H1 (cell line): ENCODE results near the gene TCHH. TPM values are rescaled to one million over a fixed set of nuclear protein-coding genes. Genes with fewer than 3 reads are reported as not detected.

Experiments
- CTCF ChIA-PET: fragments of 300-600 bp; sonication (Branson Sonifier 250); formaldehyde crosslinking; loops from one replicate; lab custom pipeline; 2021; ENCODE audit not compliant: partially characterized antibody; lab: Charles Lee
- POLR2A ChIA-PET: fragments of 300-600 bp; sonication (Branson Sonifier 250); formaldehyde crosslinking; loops from one replicate; lab custom pipeline; 2021; ENCODE audit warnings: inconsistent platforms; ENCODE audit not compliant: partially characterized antibody; lab: Charles Lee
- DNase-seq, 2 experiments: peaks; one replicate each; pipeline versions ENCODE4 v3.0.0 to v3.0.0-alpha.2; 2010 to 2022; ENCODE audit warnings: low spot score in 2 of 2, low read depth in 1 of 2, mixed read lengths in 1 of 2
- FAIRE-seq: peaks from 2 replicates; lab custom pipeline; 2011; peaks lifted over from hg19 to GRCh38; lab: Jason Lieb, UNC
- H2AFZ ChIP-seq: 2 replicates; pipeline ENCODE4 v1.8.1; 2012; ENCODE audit warnings: low read length, inconsistent platforms
- H2AK5ac ChIP-seq: 2 replicates; pipeline ENCODE4 v1.6.1; 2013; ENCODE audit warnings: low read depth, low read length
- H2BK120ac ChIP-seq: replicated peaks from 2 replicates; pipeline ENCODE3; 2013; ENCODE audit warnings: low read depth, low read length, inconsistent platforms
- H2BK12ac ChIP-seq: 2 replicates; pipeline ENCODE4 v1.6.1; 2013; ENCODE audit warnings: low read depth, low read length
- H2BK15ac ChIP-seq: 2 replicates; pipeline ENCODE4 v1.6.1; 2013; ENCODE audit warnings: low read length
- H2BK20ac ChIP-seq: 2 replicates; pipeline ENCODE4 v1.6.1; 2013; ENCODE audit warnings: low read length
- H2BK5ac ChIP-seq: 2 replicates; pipeline ENCODE4 v1.6.1; 2013; ENCODE audit warnings: low read depth, low read length
- H3K14ac ChIP-seq: 2 replicates; pipeline ENCODE4 v1.6.1; 2013; ENCODE audit warnings: inconsistent platforms; ENCODE audit not compliant: insufficient read length
- H3K18ac ChIP-seq: 2 replicates; pipeline ENCODE4 v1.6.1; 2013; ENCODE audit warnings: low read length; ENCODE audit errors: extremely low read depth
- H3K23ac ChIP-seq: 2 replicates; pipeline ENCODE4 v1.6.1; 2013; ENCODE audit warnings: inconsistent platforms; ENCODE audit not compliant: insufficient read length
- H3K23me2 ChIP-seq: 2 replicates; pipeline ENCODE4 v1.6.1; 2013; ENCODE audit warnings: low read depth, low read length
- H3K27ac ChIP-seq: 2 replicates; pipeline ENCODE4 v1.6.1; 2011; ENCODE audit warnings: low read depth, low read length, inconsistent platforms
- H3K27me3 ChIP-seq, 4 experiments: replicated peaks in 1 of 4; 1 replicate in 1 of 4; 2 replicates in 3 of 4; pipeline versions ENCODE4 v1.6.1 to v1.8.1; 2011 to 2013; ENCODE audit warnings: low read length in 3 of 4, mild to moderate bottlenecking in 3 of 4, inconsistent platforms in 2 of 4, mixed read lengths in 2 of 4, moderate library complexity in 1 of 4; ENCODE audit not compliant: control insufficient read depth in 3 of 4, insufficient read depth in 3 of 4; ENCODE audit errors: extremely low read depth in 1 of 4
- H3K36me3 ChIP-seq, 4 experiments: 2 replicates each; pipeline versions ENCODE4 v1.6.1 to v1.8.1; 2011 to 2013; ENCODE audit warnings: mild to moderate bottlenecking in 4 of 4, low read length in 3 of 4, moderate library complexity in 2 of 4, control low read depth in 1 of 4, inconsistent platforms in 1 of 4; ENCODE audit not compliant: insufficient read depth in 4 of 4, control insufficient read depth in 2 of 4
- H3K4ac ChIP-seq: replicated peaks from 2 replicates; pipeline ENCODE3; 2013; ENCODE audit warnings: low read length, low read depth, mixed read lengths, inconsistent platforms; ENCODE audit not compliant: insufficient read length
- H3K4me1 ChIP-seq, 4 experiments: replicated peaks in 1 of 4; 1 replicate in 1 of 4; 2 replicates in 3 of 4; pipeline versions ENCODE4 v1.6.1 to v1.8.1; 2011 to 2013; ENCODE audit warnings: low read length in 3 of 4, inconsistent platforms in 2 of 4, mixed read lengths in 1 of 4; ENCODE audit not compliant: insufficient read depth in 4 of 4, control insufficient read depth in 3 of 4
- H3K4me2 ChIP-seq, 2 experiments: 2 replicates each; pipeline versions ENCODE4 v1.6.1 to v1.8.1; 2011 to 2013; ENCODE audit warnings: low read depth in 2 of 2, low read length in 2 of 2, control low read depth in 1 of 2, inconsistent platforms in 1 of 2, mild to moderate bottlenecking in 1 of 2; ENCODE audit not compliant: insufficient read depth in 1 of 2
- H3K4me3 ChIP-seq, 4 experiments: fragments of 200-600, 300-600 bp in 1 of 4; sonication (generic), shearing (Covaris generic), sonication (Bioruptor Twin) in 1 of 4; 2 replicates each; pipeline versions ENCODE4 v1.5.1 to v1.8.1; 2011 to 2016; ENCODE audit warnings: low read length in 4 of 4, low read depth in 3 of 4, control low read depth in 2 of 4, inconsistent platforms in 2 of 4, mild to moderate bottlenecking in 2 of 4, mixed read lengths in 1 of 4, moderate library complexity in 1 of 4; ENCODE audit not compliant: insufficient read depth in 2 of 4; ENCODE audit errors: extremely low read depth in 1 of 4
- H3K56ac ChIP-seq: replicated peaks from 2 replicates; pipeline ENCODE3; 2013; ENCODE audit warnings: low read depth, mild to moderate bottlenecking, mixed read lengths, low read length, inconsistent platforms; ENCODE audit not compliant: insufficient read length
- H3K79me1 ChIP-seq: 2 replicates; pipeline ENCODE4 v1.6.1; 2013; ENCODE audit warnings: low read depth, low read length, control low read depth
- H3K79me2 ChIP-seq, 2 experiments: 2 replicates each; pipeline versions ENCODE4 v1.6.1 to v1.8.1; 2012 to 2013; ENCODE audit warnings: low read length in 2 of 2, mild to moderate bottlenecking in 2 of 2, inconsistent platforms in 1 of 2; ENCODE audit not compliant: insufficient read depth in 2 of 2, control insufficient read depth in 1 of 2
- H3K9ac ChIP-seq, 4 experiments: replicated peaks in 1 of 4; 1 replicate in 1 of 4; 2 replicates in 3 of 4; pipeline versions ENCODE4 v1.6.1 to v1.8.1; 2011 to 2013; ENCODE audit warnings: low read depth in 3 of 4, low read length in 3 of 4, control low read depth in 2 of 4, mild to moderate bottlenecking in 2 of 4, moderate library complexity in 2 of 4, inconsistent platforms in 1 of 4; ENCODE audit errors: extremely low read depth in 1 of 4
- H3K9me3 ChIP-seq, 2 experiments: 2 replicates each; pipeline versions ENCODE4 v1.6.1 to v1.8.1; 2012 to 2013; ENCODE audit warnings: mild to moderate bottlenecking in 2 of 2, moderate library complexity in 2 of 2, control low read depth in 1 of 2, inconsistent platforms in 1 of 2, low read depth in 1 of 2, low read length in 1 of 2, mixed read lengths in 1 of 2; ENCODE audit not compliant: insufficient read depth in 2 of 2
- H4K20me1 ChIP-seq, 2 experiments: replicated peaks in 1 of 2; 2 replicates each; pipeline versions ENCODE3 to v1.8.1; 2011 to 2013; ENCODE audit warnings: inconsistent platforms in 2 of 2, low read length in 2 of 2, mild to moderate bottlenecking in 1 of 2; ENCODE audit not compliant: insufficient read depth in 2 of 2, control insufficient read depth in 1 of 2
- H4K5ac ChIP-seq: 2 replicates; pipeline ENCODE4 v1.6.1; 2013; ENCODE audit warnings: low read length, low read depth, mixed read lengths, inconsistent platforms; ENCODE audit not compliant: insufficient read length
- H4K8ac ChIP-seq: 2 replicates; pipeline ENCODE4 v1.8.0; 2013; ENCODE audit warnings: mild to moderate bottlenecking, moderate library complexity, low read length, inconsistent platforms; ENCODE audit not compliant: insufficient read depth; ENCODE audit errors: extremely low read depth
- H4K91ac ChIP-seq: replicated peaks from 2 replicates; pipeline ENCODE3; 2013; ENCODE audit warnings: low read length, mixed read lengths, inconsistent platforms; ENCODE audit not compliant: insufficient read length
- ATF3 ChIP-seq: IDR thresholded peaks from 2 replicates; pipeline ENCODE4 v1.6.1; 2011; ENCODE audit warnings: low read depth, mild to moderate bottlenecking, low read length; ENCODE audit not compliant: insufficient read depth
- BCL11A ChIP-seq, 2 experiments: IDR thresholded peaks; one replicate each; pipeline ENCODE4 v1.6.1; 2011; ENCODE audit warnings: low read depth in 2 of 2, low read length in 2 of 2, mild to moderate bottlenecking in 2 of 2
- CREB1 ChIP-seq: IDR thresholded peaks from 2 replicates; pipeline ENCODE4 v1.6.1; 2012; ENCODE audit warnings: inconsistent platforms
- CTBP2 ChIP-seq: IDR thresholded peaks from 2 replicates; pipeline ENCODE4 v1.7.0; 2011; ENCODE audit warnings: borderline replicate concordance, mild to moderate bottlenecking, moderate library complexity, mixed read lengths, low read length; ENCODE audit not compliant: insufficient read depth, insufficient read length
- E2F6 ChIP-seq: IDR thresholded peaks from 2 replicates; pipeline ENCODE4 v1.6.1; 2012; ENCODE audit warnings: inconsistent platforms
- JUND ChIP-seq: IDR thresholded peaks from 2 replicates; pipeline ENCODE4 v1.6.1; 2011; ENCODE audit warnings: mild to moderate bottlenecking, improper control_type of control experiment, low read length
- KDM4A ChIP-seq: IDR thresholded peaks from one replicate; pipeline ENCODE4 v1.7.1; 2012; ENCODE audit warnings: low read depth, mild to moderate bottlenecking, moderate library complexity, low read length, inconsistent platforms; ENCODE audit not compliant: severe bottlenecking
- KDM5A ChIP-seq: fragments of 200-600 bp; IDR thresholded peaks from 2 replicates; pipeline ENCODE4 v1.7.1; 2012; ENCODE audit warnings: mild to moderate bottlenecking, low read length, inconsistent platforms, mixed read lengths
- POU5F1 ChIP-seq: IDR thresholded peaks from 2 replicates; pipeline ENCODE4 v1.6.1; 2011; ENCODE audit warnings: low read depth, mild to moderate bottlenecking, low read length, moderate library complexity
- RNF2 ChIP-seq: fragments of 200-900, 300-1000 bp; sonication (generic); IDR thresholded peaks from 2 replicates; pipeline ENCODE4 v1.7.1; 2016; ENCODE audit warnings: borderline replicate concordance, low read depth, mild to moderate bottlenecking, antibody characterized with exemption, low read length; ENCODE audit not compliant: poor library complexity, severe bottlenecking; ENCODE audit errors: missing control alignments
- SIRT6 ChIP-seq: IDR thresholded peaks from one replicate; pipeline ENCODE4 v1.7.1; 2012; ENCODE audit warnings: low read length, inconsistent platforms
- SIX5 ChIP-seq: IDR thresholded peaks from 2 replicates; pipeline ENCODE4 v1.6.1; 2011; ENCODE audit warnings: mild to moderate bottlenecking, low read depth, low read length
- YY1 ChIP-seq: IDR thresholded peaks from 2 replicates; pipeline ENCODE4 v1.6.1; 2011; ENCODE audit warnings: low read depth, mild to moderate bottlenecking, low read length
- WGBS, 2 experiments: shearing (Covaris generic) in 1 of 2; methylation state at CpG; one replicate each; pipeline versions ENCODE4 v1.1.6 to v1.1.7; 2013 to 2015; ENCODE audit warnings: low lambda C conversion rate in 2 of 2, mixed read lengths in 2 of 2, inconsistent platforms in 1 of 2, low coverage in 1 of 2, missing lambda C conversion rate in 1 of 2; ENCODE audit not compliant: insufficient replicate concordance in 2 of 2, insufficient coverage in 1 of 2, insufficient read length in 1 of 2; ENCODE audit errors: extremely low coverage in 1 of 2, missing lambda C conversion rate in 1 of 2; 5-methylcytosine and 5-hydroxymethylcytosine counted together
- polyA plus RNA-seq, 7 experiments: library from polyadenylated mRNA; depleted of rRNA in 3 of 7; stranded (reverse) in 5 of 7; unstranded in 2 of 7; fragments of >200 nt in 5 of 7; fragments of 200-250 nt in 2 of 7; gene quantifications; 1 replicate in 5 of 7; 2 replicates in 1 of 7; 4 replicates in 1 of 7; pipeline versions ENCODE4 v1.2.1 to v1.2.3, GENCODE V29; 2011 to 2013; ENCODE audit warnings: missing spikeins in 2 of 7, mixed read lengths in 2 of 7
- total RNA-seq: library from RNA; stranded (reverse); fragmentation: NEBNext Ultra II Directional; extraction: Animal tissue kit (Norgen Biotek cat#: 25700); gene quantifications from 2 replicates; pipeline ENCODE4 v1.2.1, GENCODE V29; 2021

Gene TCHH
- total and polyA plus RNA-seq, 2 of the 8 experiments (the other 6 are each of a cell fraction or from before 2014, with no cell fraction given): 0.02 to 0.07 TPM

GRCh38 chr1:152148981-152149380 is 33.7 kb upstream of the TCHH start:
- no peak overlapping the region for H3K56ac ChIP-seq
- H3K9ac ChIP-seq: no peak overlapping the region
- no peak overlapping the region for H3K4me3 ChIP-seq
- FAIRE-seq (no peak), DNase-seq (no peak)
- no peaks in the 10 kb centered on the region for H3K36me3 ChIP-seq
- no peak overlapping the region for H2BK15ac ChIP-seq
- no peak overlapping the region for H2BK5ac ChIP-seq
- no peak overlapping the region for H3K4ac ChIP-seq
- no peak overlapping the region for H3K14ac ChIP-seq
- CTCF ChIA-PET: interaction anchor here (1.0 kb wide), 1 partner anchor 9 kb away, joined by 3 read pairs; no protein-coding TSS in a partner anchor
- H3K23ac ChIP-seq: no peak overlapping the region
- no peak overlapping the region for H3K27ac ChIP-seq
- H3K9me3 ChIP-seq: peaks cover 49 to 73% of the 10 kb centered on the region in 2 experiments
- WGBS, 2 experiments: 22% methylated on average over 1 of the region's 1 CpG; no CpG with 5 or more reads in 1 of the 2 experiments
- H4K20me1 ChIP-seq: no peaks in the 10 kb centered on the region
- no peaks in the 10 kb centered on the region for H3K79me1 ChIP-seq
- H3K18ac ChIP-seq: no peak overlapping the region
- no peaks in the 10 kb centered on the region for H3K4me1 ChIP-seq
- H3K27me3 ChIP-seq: no peaks in the 10 kb centered on the region
- no peak overlapping the region for H2BK12ac ChIP-seq
- H3K4me2 ChIP-seq: no peak overlapping the region
- H3K79me2 ChIP-seq: no peaks in the 10 kb centered on the region
- no peak overlapping the region for H4K91ac ChIP-seq
- H4K8ac ChIP-seq: no peak overlapping the region
- no peak overlapping the region for H2BK120ac ChIP-seq
- H4K5ac ChIP-seq: no peak overlapping the region
- H2AFZ ChIP-seq: no peak overlapping the region
- POLR2A ChIA-PET: no interaction called here
- H3K23me2 ChIP-seq: no peaks in the 10 kb centered on the region
- no peak overlapping the region for H2AK5ac ChIP-seq
- H2BK20ac ChIP-seq: no peak overlapping the region
- no peak for TF ChIP-seq POU5F1
- TF ChIP-seq KDM4A: no peak
- no peak for TF ChIP-seq CTBP2
- no peak for TF ChIP-seq BCL11A (IDR thresholded peaks at IDR 0.05; ENCODE audit: low read depth in 2 of 2, low read length in 2 of 2)
- no peak for TF ChIP-seq E2F6
- TF ChIP-seq SIRT6: no peak
- TF ChIP-seq KDM5A: no peak
- no peak for TF ChIP-seq SIX5
- no peak for TF ChIP-seq ATF3
- TF ChIP-seq JUND: no peak
- TF ChIP-seq YY1: no peak
- TF ChIP-seq RNF2: no peak
- TF ChIP-seq CREB1: no peak
